Measurements from ENCODE around the gene FAM221B. TPM values are rescaled to one million over a fixed set of nuclear protein-coding genes. Genes with fewer than 3 reads are reported as not detected.

Gene FAM221B, protein sequence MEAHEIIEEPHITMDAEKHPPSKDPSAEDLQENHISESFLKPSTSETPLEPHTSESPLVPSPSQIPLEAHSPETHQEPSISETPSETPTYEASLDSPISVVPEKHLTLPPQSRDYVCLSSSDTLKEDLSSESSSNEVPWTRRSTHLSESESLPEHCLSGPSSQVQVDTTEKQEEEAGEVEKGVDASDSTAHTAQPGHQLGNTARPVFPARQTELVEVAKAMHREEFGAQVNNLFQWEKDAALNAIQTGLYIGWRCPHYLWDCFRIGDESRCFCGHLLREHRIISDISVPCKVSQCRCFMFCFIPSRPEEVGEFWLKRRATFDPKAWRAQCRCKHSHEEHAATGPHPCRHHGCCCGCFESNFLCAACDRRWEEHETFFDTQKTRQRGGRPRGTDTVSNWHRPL
- under 1 TPM in 2 of 6 donors, not detected in 4; 0.10 to 0.15 TPM for total RNA-seq

GRCh38 chr9:35828716-35829083 is at the start of gene FAM221B:
FAM221B (minus strand) TSS chr9:35828732; CDS start chr9:35826161, 2,571 bp downstream.
- peaks cover 20 to 43% (median 34%) of the 10 kb centered on the region in 4 donors for H3K4me1 ChIP-seq
- ATAC-seq (ENCODE audit: low FRiP score in 2 of 2) = peak in 1 of 2 donors; percentile 4
- peak within 1 kb of the TSS; percentile 75 to 88 (median 82) for H3K4me3 ChIP-seq
- H3K27me3 ChIP-seq = no peaks in the 10 kb centered on the region
- TF ChIP-seq POLR2A (IDR thresholded peaks at IDR 0.05) = no peak
- no peak for TF ChIP-seq EP300 (IDR thresholded peaks at IDR 0.05)
- TF ChIP-seq, protein P1, sequence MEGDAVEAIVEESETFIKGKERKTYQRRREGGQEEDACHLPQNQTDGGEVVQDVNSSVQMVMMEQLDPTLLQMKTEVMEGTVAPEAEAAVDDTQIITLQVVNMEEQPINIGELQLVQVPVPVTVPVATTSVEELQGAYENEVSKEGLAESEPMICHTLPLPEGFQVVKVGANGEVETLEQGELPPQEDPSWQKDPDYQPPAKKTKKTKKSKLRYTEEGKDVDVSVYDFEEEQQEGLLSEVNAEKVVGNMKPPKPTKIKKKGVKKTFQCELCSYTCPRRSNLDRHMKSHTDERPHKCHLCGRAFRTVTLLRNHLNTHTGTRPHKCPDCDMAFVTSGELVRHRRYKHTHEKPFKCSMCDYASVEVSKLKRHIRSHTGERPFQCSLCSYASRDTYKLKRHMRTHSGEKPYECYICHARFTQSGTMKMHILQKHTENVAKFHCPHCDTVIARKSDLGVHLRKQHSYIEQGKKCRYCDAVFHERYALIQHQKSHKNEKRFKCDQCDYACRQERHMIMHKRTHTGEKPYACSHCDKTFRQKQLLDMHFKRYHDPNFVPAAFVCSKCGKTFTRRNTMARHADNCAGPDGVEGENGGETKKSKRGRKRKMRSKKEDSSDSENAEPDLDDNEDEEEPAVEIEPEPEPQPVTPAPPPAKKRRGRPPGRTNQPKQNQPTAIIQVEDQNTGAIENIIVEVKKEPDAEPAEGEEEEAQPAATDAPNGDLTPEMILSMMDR (IDR thresholded peaks at IDR 0.05) = no peak
- no peak for TF ChIP-seq POLR2AphosphoS5 (IDR thresholded peaks at IDR 0.05)
- DNase-seq = peak in 1 of 2 donors; percentile 69
- H3K9me3 ChIP-seq = no peaks in the 10 kb centered on the region
- no peaks in the 10 kb centered on the region for H3K36me3 ChIP-seq
- WGBS, 2 donors = 0 to 4% methylated on average over 16 to 21 of the region's 21 CpGs
- H3K27ac ChIP-seq = peak within 1 kb of the TSS; percentile 92 to 97 (median 94)

DNA sequence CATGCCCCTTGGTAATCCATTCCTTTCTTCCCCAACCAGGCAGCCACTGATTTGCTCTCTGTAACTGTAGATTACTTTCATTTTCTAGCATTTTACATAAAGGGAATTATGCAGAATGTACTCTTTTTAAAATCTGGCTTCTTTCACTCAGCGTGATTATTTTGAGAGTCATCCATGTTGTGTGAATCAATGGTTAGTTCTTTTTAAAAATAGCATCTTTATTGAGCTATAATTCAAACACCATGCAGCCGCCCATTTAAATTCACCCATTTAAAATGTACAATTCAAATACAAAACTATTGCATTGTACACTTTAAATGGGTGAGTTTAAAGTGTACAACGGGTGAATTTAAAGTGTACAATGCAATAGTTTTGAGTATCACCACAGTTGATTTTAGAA is 44.0 kb upstream of the FAM221B start:
- peaks cover 0 to 6% (median 0%) of the 10 kb centered on the region in 4 donors for H3K9me3 ChIP-seq
- TF ChIP-seq EP300 (IDR thresholded peaks at IDR 0.05) (no peak), POLR2A (IDR thresholded peaks at IDR 0.05) (no peak), POLR2AphosphoS5 (IDR thresholded peaks at IDR 0.05) (no peak)
- TF ChIP-seq, protein P1 (IDR thresholded peaks at IDR 0.05) = no peak
- no peak for ATAC-seq (ENCODE audit: low FRiP score in 2 of 2)
- H3K27ac ChIP-seq = no peak overlapping the region
- no peak for DNase-seq
- no peaks in the 10 kb centered on the region for H3K4me1 ChIP-seq
- H3K36me3 ChIP-seq = no peaks in the 10 kb centered on the region
- 84 to 89% methylated on average over 3 of the region's 3 CpGs for WGBS, 2 donors
- no peaks in the 10 kb centered on the region for H3K27me3 ChIP-seq
- no peak overlapping the region for H3K4me3 ChIP-seq

DNA sequence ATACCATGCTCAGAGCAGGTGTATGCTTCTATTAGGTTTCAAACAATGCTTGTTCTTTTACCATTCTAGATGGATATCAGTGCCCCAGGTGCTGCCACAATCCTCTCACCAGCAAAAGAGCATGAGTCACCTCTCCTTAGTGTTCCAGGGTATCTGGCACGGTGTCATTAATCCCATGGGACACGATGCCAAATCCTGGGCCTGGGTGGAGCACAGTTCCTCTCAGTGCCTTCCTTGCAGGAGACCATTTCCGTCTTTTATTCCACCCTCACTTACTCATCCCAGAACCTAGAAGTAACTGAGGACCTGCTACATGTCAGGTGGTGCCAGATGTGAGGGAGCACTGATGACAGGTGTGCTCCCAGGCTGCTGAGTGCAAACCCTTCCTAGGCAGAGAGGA is 43.0 kb upstream of the FAM221B start:
- Histone ChIP-seq H3K9me3 (no peaks in the 10 kb centered on the region), H3K36me3 (no peaks in the 10 kb centered on the region), H3K27me3 (no peaks in the 10 kb centered on the region), H3K27ac (no peak overlapping the region), H3K4me3 (no peak overlapping the region), H3K4me1 (no peaks in the 10 kb centered on the region)
- WGBS, 2 donors = 65 to 68% methylated on average over 3 of the region's 3 CpGs
- DNase-seq (no peak), ATAC-seq (ENCODE audit: low FRiP score in 2 of 2) (no peak)
- TF ChIP-seq POLR2AphosphoS5 (IDR thresholded peaks at IDR 0.05) = no peak
- no peak for TF ChIP-seq POLR2A (IDR thresholded peaks at IDR 0.05)
- TF ChIP-seq, protein P1 (IDR thresholded peaks at IDR 0.05) = no peak
- TF ChIP-seq EP300 (IDR thresholded peaks at IDR 0.05) = no peak

DNA sequence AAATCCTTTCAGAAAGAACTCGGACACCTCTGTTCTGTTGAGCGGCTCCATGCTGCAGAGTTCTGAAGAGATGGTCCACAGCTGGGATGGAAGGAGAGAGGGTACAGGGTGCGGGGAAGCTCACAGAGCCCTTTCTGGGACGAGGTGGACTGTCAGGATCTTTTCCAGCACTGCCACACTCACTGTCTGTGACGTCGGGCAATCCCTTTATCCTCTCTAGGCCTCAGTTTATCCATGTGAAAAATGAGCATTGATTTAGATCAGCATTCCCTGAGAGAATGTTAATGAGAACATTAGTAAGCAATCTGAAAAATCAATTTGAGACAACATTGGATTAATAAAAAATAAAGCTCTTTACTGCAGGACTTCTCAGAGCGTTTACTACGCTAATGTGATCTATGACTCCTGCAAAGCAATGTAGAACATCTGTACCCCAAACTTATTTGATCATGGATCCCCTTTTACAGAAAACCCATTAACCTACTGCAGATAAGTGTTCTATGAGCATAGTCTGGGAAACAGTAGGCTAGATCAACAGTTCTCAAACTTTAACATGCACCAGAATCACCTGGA is 41.9 kb upstream of the FAM221B start, which contains the start of gene OR13J1:
TSS of gene OR13J1 (minus strand) at position 51 of the 573 bp plus-strand sequence. CDS start at position 51, 0 bp downstream.
- no peaks in the 10 kb centered on the region for H3K9me3 ChIP-seq
- no peaks in the 10 kb centered on the region for H3K27me3 ChIP-seq
- WGBS, 2 donors = 89 to 93% methylated on average over 8 of the region's 8 CpGs
- no peak within 1 kb of the TSS for H3K4me3 ChIP-seq
- no peak for DNase-seq
- H3K36me3 ChIP-seq = no peaks in the 10 kb centered on the region
- no peaks in the 10 kb centered on the region for H3K4me1 ChIP-seq
- H3K27ac ChIP-seq = no peak within 1 kb of the TSS
- ATAC-seq (ENCODE audit: low FRiP score in 2 of 2) = no peak
- TF ChIP-seq POLR2AphosphoS5 (IDR thresholded peaks at IDR 0.05) (no peak), POLR2A (IDR thresholded peaks at IDR 0.05) (no peak), EP300 (IDR thresholded peaks at IDR 0.05) (no peak)
- TF ChIP-seq, protein P1 (IDR thresholded peaks at IDR 0.05) = no peak

Data from upper lobe of left lung (tissue), 6 donors.